PC-9 (cell line): Measurements from ENCODE around the gene ADARB2. TPM values are rescaled to one million over a fixed set of nuclear protein-coding genes. Genes with fewer than 3 reads are reported as not detected.

Experiments used
- BruUV-seq: library from RNA; stranded (reverse); fragments of 400-500 nt; replicated peaks from 2 replicates; lab custom pipeline; 2021; lab: Mats Ljungman, UMichigan
- CTCF ChIA-PET: fragments of 300-600 bp; sonication (Branson Sonifier 250); formaldehyde crosslinking; loops from one replicate; lab custom pipeline; 2022; ENCODE audit warnings: antibody characterized with exemption; lab: Charles Lee
- POLR2A ChIA-PET: fragments of 300-600 bp; sonication (Branson Sonifier 250); formaldehyde crosslinking; loops from one replicate; lab custom pipeline; 2022; ENCODE audit warnings: antibody characterized with exemption; ENCODE audit not compliant: unreplicated experiment; lab: Charles Lee
- DNase-seq, 2 experiments: peaks; one replicate each; pipeline versions ENCODE4 v3.0.0 to v3.0.0-alpha.2; 2015 to 2022; ENCODE audit warnings: mixed read lengths in 1 of 2
- H2AFZ ChIP-seq: fragments of 200-600 bp; sonication (generic); 2 replicates; pipeline ENCODE4 v1.8.1; 2017; ENCODE audit warnings: antibody characterized with exemption
- H3F3A ChIP-seq: fragments of 200-600 bp; sonication (generic); 2 replicates; pipeline ENCODE4 v1.8.1; 2017; ENCODE audit warnings: antibody characterized with exemption, mild to moderate bottlenecking, low read depth; ENCODE audit not compliant: insufficient read depth
- H3K27ac ChIP-seq: fragments of 200-600 bp; sonication (generic); 2 replicates; pipeline ENCODE4 v1.6.1; 2016; ENCODE audit warnings: mixed run types
- H3K27me3 ChIP-seq: fragments of 200-600 bp; sonication (generic); 2 replicates; pipeline ENCODE4 v1.6.1; 2016; ENCODE audit warnings: low read depth, mixed run types; ENCODE audit not compliant: insufficient read depth
- H3K36me3 ChIP-seq: fragments of 200-600 bp; sonication (generic); 2 replicates; pipeline ENCODE4 v1.6.1; 2016; ENCODE audit warnings: low read depth, mixed run types
- H3K4me1 ChIP-seq: fragments of 200-600 bp; sonication (generic); replicated peaks from 2 replicates; pipeline ENCODE4 v1.6.1; 2016; ENCODE audit warnings: mixed run types; ENCODE audit not compliant: insufficient read depth
- H3K4me2 ChIP-seq: fragments of 200-600 bp; sonication (generic); 2 replicates; pipeline ENCODE4 v1.6.1; 2017; ENCODE audit warnings: mixed run types
- H3K4me3 ChIP-seq: fragments of 200-600 bp; sonication (generic); 2 replicates; pipeline ENCODE4 v1.6.1; 2016; ENCODE audit warnings: mixed run types
- H3K79me2 ChIP-seq: fragments of 200-600 bp; sonication (generic); 2 replicates; pipeline ENCODE4 v1.6.1; 2017; ENCODE audit warnings: low read depth, mixed run types
- H3K9me2 ChIP-seq: fragments of 200-600 bp; sonication (generic); 2 replicates; pipeline ENCODE4 v1.8.1; 2017; ENCODE audit warnings: mild to moderate bottlenecking; ENCODE audit not compliant: insufficient read depth
- H3K9me3 ChIP-seq: fragments of 200-600 bp; sonication (generic); 2 replicates; pipeline ENCODE4 v1.8.1; 2016; ENCODE audit warnings: low read depth; ENCODE audit not compliant: insufficient read depth
- H4K20me1 ChIP-seq: fragments of 200-600 bp; sonication (generic); 2 replicates; pipeline ENCODE4 v1.8.1; 2017; ENCODE audit not compliant: insufficient read depth
- EZH2 ChIP-seq: fragments of 200-600 bp; sonication (generic); IDR thresholded peaks from 2 replicates; pipeline ENCODE4 v1.8.0; 2017; ENCODE audit warnings: antibody characterized with exemption, low read depth
- intact Hi-C: fragments of 100-400 bp; cut with micrococcal nuclease; formaldehyde crosslinking; loops from one replicate; pipeline ENCODE4 v1.10.0; 2022; ENCODE audit not compliant: unreplicated experiment
- total RNA-seq: library from RNA; stranded (reverse); gene quantifications from 2 replicates; pipeline ENCODE4 v1.2.3, GENCODE V29; 2021
- TF ChIP-seq, protein P1 (sequence below): fragments of 200-600 bp; sonication (generic); conservative IDR thresholded peaks from 2 replicates; pipeline ENCODE4 v1.6.1; 2017; ENCODE audit warnings: mixed run types, antibody characterized with exemption, mild to moderate bottlenecking, moderate library complexity

ADARB2 gene
- total RNA-seq, 1 experiment from 2014 or later, result not detected

DNA sequence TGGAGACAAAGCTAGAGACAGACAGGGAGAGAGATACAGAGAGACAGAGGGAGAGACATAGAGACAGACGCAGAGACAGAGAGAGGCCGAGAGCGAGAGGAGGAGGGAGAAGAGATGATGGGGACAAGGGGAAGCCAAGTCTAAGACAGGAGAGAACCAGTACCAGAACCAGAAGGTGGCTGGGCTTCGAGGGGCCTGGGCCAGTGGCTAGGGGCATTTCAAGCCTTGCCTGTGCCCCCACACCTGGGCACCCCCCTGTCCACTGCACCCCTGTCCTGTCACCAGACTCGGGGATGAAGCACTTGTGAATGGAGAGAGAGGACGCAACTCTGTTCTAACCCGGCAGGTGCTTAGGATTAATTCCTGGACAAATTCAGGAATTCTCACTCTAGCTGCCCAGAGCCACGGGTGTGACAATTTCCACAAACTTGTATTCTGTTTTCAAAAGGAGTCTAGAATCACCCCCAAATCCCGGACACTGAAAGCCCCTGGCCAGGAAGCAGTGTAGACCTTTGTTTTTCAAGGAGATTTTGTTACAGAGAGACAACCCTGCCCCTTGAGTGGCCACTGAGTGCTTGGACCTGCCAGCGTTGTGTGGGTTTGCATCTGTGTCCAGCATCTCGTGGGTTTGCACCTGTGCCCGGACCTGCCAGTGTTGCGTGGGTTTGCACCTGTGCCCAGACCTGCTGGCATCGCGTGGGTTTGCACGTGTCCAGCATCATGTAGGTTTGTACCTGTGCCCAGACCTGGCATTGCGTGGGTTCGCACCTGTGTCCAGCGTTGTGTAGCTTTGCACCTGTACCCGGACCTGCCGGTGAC lies 523.9 kb downstream of the ADARB2 start:
- DNase-seq, result no peak
- Histone ChIP-seq H3K27me3 (peaks cover 75% of the 10 kb centered on the region), H3K9me2 (no peaks in the 10 kb centered on the region), H3F3A (no peaks in the 10 kb centered on the region), H3K27ac (no peak overlapping the region), H3K9me3 (no peaks in the 10 kb centered on the region), H3K4me2 (no peak overlapping the region), H4K20me1 (no peaks in the 10 kb centered on the region), H2AFZ (no peak overlapping the region), H3K36me3 (no peaks in the 10 kb centered on the region), H3K79me2 (no peaks in the 10 kb centered on the region), H3K4me1 (no peaks in the 10 kb centered on the region), H3K4me3 (no peak overlapping the region)
- intact Hi-C loops, result no loop called here
- TF ChIP-seq, protein P1, sequence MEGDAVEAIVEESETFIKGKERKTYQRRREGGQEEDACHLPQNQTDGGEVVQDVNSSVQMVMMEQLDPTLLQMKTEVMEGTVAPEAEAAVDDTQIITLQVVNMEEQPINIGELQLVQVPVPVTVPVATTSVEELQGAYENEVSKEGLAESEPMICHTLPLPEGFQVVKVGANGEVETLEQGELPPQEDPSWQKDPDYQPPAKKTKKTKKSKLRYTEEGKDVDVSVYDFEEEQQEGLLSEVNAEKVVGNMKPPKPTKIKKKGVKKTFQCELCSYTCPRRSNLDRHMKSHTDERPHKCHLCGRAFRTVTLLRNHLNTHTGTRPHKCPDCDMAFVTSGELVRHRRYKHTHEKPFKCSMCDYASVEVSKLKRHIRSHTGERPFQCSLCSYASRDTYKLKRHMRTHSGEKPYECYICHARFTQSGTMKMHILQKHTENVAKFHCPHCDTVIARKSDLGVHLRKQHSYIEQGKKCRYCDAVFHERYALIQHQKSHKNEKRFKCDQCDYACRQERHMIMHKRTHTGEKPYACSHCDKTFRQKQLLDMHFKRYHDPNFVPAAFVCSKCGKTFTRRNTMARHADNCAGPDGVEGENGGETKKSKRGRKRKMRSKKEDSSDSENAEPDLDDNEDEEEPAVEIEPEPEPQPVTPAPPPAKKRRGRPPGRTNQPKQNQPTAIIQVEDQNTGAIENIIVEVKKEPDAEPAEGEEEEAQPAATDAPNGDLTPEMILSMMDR, result no peak
- no peak for TF ChIP-seq EZH2
- ChIA-PET POLR2A (no interaction called here), CTCF (no interaction called here)
- no TSS peak for BruUV-seq

DNA sequence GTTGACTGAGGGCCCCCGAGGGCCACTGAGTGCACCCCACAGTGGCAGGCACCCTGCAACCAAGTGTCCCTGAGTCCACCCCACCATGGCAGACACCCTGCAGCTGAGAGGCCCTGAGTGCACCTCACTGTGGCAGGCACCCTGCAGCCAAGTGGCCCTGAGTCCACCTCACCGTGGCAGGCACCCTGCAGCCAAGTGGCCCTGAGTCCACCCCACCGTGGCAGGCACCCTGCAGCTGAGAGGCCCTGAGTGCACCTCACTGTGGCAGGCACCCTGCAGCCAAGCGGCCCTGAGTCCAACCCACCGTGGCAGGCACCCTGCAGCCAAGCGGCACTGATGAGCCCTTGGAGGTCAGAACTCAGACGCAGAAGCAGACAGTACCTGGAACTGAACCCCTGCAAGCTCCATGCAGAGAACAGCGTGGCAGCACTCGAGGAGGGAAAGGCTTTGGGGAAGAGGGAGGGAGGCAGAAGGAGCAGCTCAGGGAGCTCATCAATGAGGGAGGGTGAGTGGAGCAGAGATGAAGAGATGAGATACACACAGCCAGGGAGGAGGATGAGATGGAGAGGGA lies 524.7 kb downstream of the ADARB2 start:
- Histone ChIP-seq H3K9me2 (no peaks in the 10 kb centered on the region), H3K4me1 (no peaks in the 10 kb centered on the region), H3K4me3 (no peak overlapping the region), H3K79me2 (no peaks in the 10 kb centered on the region), H3K27ac (no peak overlapping the region), H3F3A (no peaks in the 10 kb centered on the region), H3K27me3 (peaks cover 82% of the 10 kb centered on the region), H4K20me1 (no peaks in the 10 kb centered on the region), H3K9me3 (no peaks in the 10 kb centered on the region), H2AFZ (no peak overlapping the region), H3K4me2 (no peak overlapping the region), H3K36me3 (no peaks in the 10 kb centered on the region)
- no peak for DNase-seq
- POLR2A ChIA-PET, result no interaction called here
- intact Hi-C loops, result no loop called here
- TF ChIP-seq, protein P1, result no peak
- TF ChIP-seq EZH2, result no peak
- CTCF ChIA-PET, result no interaction called here
- no TSS peak for BruUV-seq

DNA sequence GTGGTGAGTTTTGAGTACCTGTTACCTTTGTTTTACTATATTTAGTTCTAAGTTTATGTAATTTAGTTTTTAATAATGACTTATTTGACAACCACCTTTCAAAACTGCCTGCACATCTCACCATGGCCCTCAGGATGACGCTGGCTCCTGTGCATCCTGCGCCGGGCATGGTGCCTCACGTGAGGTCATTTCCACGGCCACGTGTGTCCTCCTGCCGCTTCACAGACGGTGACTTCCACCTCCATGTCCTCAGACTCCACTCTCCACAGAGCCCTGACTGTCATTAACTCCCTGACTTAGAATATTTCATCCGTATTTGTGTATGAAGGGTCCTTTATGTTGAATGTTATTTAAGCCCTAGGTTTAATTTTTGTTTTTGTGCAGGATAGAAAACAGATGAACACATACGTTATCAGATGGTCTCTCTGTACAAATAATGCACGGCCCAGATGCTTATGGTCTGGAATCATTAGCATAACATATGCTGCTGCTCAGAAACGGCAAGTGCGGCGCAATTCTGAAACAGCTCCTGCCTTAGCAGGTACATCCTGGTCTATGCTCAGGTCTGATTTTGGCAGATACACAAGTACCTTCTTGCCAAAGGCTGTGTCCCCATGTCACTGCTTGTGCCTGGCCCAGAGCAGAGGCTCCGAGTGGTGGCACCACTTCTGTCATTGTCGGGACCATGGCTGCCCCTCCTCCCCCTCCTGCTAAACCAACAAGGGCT lies 525.3 kb downstream of the ADARB2 start:
- H3K27me3 ChIP-seq, result peaks cover 82% of the 10 kb centered on the region
- no peak overlapping the region for H3K4me2 ChIP-seq
- no peaks in the 10 kb centered on the region for H3K9me3 ChIP-seq
- H3K4me1 ChIP-seq, result no peaks in the 10 kb centered on the region
- no peaks in the 10 kb centered on the region for H3K79me2 ChIP-seq
- CTCF ChIA-PET, result no interaction called here
- no peaks in the 10 kb centered on the region for H3F3A ChIP-seq
- no peaks in the 10 kb centered on the region for H4K20me1 ChIP-seq
- no peak overlapping the region for H3K4me3 ChIP-seq
- DNase-seq, result no peak
- H3K27ac ChIP-seq, result no peak overlapping the region
- H3K36me3 ChIP-seq, result no peaks in the 10 kb centered on the region
- H2AFZ ChIP-seq, result no peak overlapping the region
- no TSS peak for BruUV-seq
- intact Hi-C loops, result no loop called here
- POLR2A ChIA-PET, result no interaction called here
- TF ChIP-seq, protein P1, result no peak
- TF ChIP-seq EZH2, result no peak
- no peaks in the 10 kb centered on the region for H3K9me2 ChIP-seq
